Measurements from ENCODE around the gene AVPR1B. TPM values are rescaled to one million over a fixed set of nuclear protein-coding genes. Genes with fewer than 3 reads are reported as not detected.

The AVPR1B gene, protein sequence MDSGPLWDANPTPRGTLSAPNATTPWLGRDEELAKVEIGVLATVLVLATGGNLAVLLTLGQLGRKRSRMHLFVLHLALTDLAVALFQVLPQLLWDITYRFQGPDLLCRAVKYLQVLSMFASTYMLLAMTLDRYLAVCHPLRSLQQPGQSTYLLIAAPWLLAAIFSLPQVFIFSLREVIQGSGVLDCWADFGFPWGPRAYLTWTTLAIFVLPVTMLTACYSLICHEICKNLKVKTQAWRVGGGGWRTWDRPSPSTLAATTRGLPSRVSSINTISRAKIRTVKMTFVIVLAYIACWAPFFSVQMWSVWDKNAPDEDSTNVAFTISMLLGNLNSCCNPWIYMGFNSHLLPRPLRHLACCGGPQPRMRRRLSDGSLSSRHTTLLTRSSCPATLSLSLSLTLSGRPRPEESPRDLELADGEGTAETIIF
- total RNA-seq (2014; rRNA removed) = 0.22 TPM in 1 of 2 replicates, not detected in the other
- Bru-seq, nascent RNA = not detected
- not detected for BruChase-seq, experiment 1, labeled RNA remaining after a 6-hour chase
- percentile 8 among the genes with signal in this experiment for BruChase-seq, experiment 2, labeled RNA remaining after a 2-hour chase
- long read RNA-seq = 0 reads

DNA sequence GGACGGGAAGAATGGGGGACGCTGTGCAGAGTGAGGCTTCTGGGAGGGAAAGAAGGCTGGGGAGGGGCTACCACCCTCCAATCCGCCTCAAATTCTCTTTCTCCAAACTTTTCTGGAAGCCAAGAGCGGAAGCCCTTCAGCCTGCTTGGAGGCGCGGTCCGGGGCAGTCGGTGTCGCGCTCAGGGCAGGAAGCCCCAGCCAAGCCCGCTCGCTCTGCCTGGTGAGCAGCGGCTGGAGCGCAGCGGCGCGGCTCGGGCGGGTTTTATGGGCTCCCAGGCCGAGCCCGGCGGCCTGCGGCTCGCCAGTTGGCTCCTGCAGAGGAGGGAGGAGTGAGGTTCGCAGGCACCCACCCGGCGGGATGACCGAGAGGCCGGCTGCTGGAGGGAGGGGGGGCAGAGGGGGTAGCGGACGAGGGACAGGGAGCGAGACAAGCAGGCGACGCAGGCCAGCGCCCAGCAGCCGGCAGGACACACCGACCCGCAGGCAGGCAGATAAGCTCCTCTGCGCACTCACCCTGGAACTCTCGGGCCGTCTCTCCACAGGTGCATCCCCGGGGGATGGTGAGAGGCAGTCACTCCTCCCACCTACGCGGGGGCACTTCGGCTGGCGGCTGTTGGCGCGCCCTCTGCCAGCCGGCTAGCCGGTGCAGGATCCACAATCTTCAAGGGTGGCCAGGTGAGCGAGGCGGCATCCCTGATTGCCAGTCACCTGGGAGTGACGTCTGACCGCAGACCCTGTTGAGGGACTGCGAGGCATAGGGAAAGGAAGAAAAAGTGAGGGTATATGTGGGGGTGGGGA is at the start of gene AVPR1B:
Gene AVPR1B, minus strand, starts transcription at position 238 of the 798 bp plus-strand sequence. CDS start 498 bp downstream, outside the sequence.
- no peak within 1 kb of the TSS for H3K9ac ChIP-seq (ENCODE audit: low read length)

DNA sequence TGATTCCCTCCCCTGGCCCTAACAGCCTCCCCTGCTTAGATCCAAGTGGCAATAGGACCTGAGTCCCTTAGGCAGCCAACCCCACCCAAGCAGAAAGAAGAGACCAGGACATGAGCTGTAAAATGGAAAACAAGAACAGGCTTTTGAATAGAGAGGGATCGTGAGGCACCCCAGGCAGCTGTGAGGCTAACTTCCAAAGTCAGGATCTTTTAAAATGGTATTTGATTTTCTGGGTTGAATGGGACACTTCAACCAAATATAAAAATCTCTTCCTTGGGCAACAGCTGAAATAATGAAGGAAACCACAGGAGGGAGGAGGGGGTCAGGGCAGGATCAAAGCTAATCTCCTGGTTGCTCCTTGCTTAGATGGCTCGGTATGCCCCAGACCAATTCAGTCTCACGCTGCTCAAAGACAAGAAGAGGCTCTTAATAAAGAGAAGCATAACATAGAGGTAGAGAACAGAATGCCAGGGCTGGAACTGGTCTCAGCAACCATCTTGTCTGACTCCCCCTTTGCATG is 28.6 kb upstream of the AVPR1B start:
- H3K9me2 ChIP-seq (replicated peaks; ENCODE audit: low read length) = peaks cover 10% of the 10 kb centered on the region; the same call in 1 of the 2 replicates
- H3K4me1 ChIP-seq (ENCODE audit: insufficient read depth, low read length) = no peaks in the 10 kb centered on the region
- TF ChIP-seq EZH2 (IDR thresholded peaks at IDR 0.05; ENCODE audit: low read length, unreplicated experiment) (no peak), EZH2phosphoT487 (IDR thresholded peaks at IDR 0.05; ENCODE audit: borderline replicate concordance, low read length) (no peak)
- TF ChIP-seq, protein P1, sequence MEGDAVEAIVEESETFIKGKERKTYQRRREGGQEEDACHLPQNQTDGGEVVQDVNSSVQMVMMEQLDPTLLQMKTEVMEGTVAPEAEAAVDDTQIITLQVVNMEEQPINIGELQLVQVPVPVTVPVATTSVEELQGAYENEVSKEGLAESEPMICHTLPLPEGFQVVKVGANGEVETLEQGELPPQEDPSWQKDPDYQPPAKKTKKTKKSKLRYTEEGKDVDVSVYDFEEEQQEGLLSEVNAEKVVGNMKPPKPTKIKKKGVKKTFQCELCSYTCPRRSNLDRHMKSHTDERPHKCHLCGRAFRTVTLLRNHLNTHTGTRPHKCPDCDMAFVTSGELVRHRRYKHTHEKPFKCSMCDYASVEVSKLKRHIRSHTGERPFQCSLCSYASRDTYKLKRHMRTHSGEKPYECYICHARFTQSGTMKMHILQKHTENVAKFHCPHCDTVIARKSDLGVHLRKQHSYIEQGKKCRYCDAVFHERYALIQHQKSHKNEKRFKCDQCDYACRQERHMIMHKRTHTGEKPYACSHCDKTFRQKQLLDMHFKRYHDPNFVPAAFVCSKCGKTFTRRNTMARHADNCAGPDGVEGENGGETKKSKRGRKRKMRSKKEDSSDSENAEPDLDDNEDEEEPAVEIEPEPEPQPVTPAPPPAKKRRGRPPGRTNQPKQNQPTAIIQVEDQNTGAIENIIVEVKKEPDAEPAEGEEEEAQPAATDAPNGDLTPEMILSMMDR (conservative IDR thresholded peaks at IDR 0.05; ENCODE audit: low read depth, low read length) = no peak
- H3K4me3 ChIP-seq (ENCODE audit: low read length) = no peak overlapping the region
- BruUV-seq (replicated peaks) = no TSS peak
- H3K79me2 ChIP-seq (ENCODE audit: low read length) = no peaks in the 10 kb centered on the region
- no peak overlapping the region for H3K9ac ChIP-seq (ENCODE audit: low read length)
- peaks cover 34% of the 10 kb centered on the region for H3K27me3 ChIP-seq (ENCODE audit: low read length)
- ChIA-PET CTCF (no interaction called here), POLR2A (ENCODE audit: unreplicated experiment) (no interaction called here)
- no peak overlapping the region for H3K27ac ChIP-seq (ENCODE audit: low read length)
- DNase-seq (no peak), ATAC-seq (no peak)
- no peaks in the 10 kb centered on the region for H3K36me3 ChIP-seq (ENCODE audit: low read depth, low read length)
- intact Hi-C loops (cut with micrococcal nuclease) = no loop called here
- H3K9me3 ChIP-seq (ENCODE audit: low read length) = no peaks in the 10 kb centered on the region
- no peak overlapping the region for H2AFZ ChIP-seq (ENCODE audit: low read length)
- H3F3A ChIP-seq (ENCODE audit: low read length, unreplicated experiment) = no peaks in the 10 kb centered on the region
- no peak overlapping the region for H3K4me2 ChIP-seq (ENCODE audit: low read length)
- H4K20me1 ChIP-seq (ENCODE audit: low read length) = no peaks in the 10 kb centered on the region

More for the DNA sequence above, at the start of gene AVPR1B:
- ATAC-seq (peak; percentile 85), DNase-seq (peak; percentile 41)
- no peaks in the 10 kb centered on the region for H3K79me2 ChIP-seq (ENCODE audit: low read length)
- H2AFZ ChIP-seq (ENCODE audit: low read length) = peak within 1 kb of the TSS; percentile 45
- ChIA-PET CTCF (no interaction called here), POLR2A (ENCODE audit: unreplicated experiment) (no interaction called here)
- TF ChIP-seq EZH2phosphoT487 (IDR thresholded peaks at IDR 0.05; ENCODE audit: borderline replicate concordance, low read length) (no peak), EZH2 (IDR thresholded peaks at IDR 0.05; ENCODE audit: low read length, unreplicated experiment) (peak; percentile 37)
- TF ChIP-seq, protein P1 (conservative IDR thresholded peaks at IDR 0.05; ENCODE audit: low read depth, low read length) = peak; percentile 43; the same call in 1 of the 2 replicates
- no peaks in the 10 kb centered on the region for H4K20me1 ChIP-seq (ENCODE audit: low read length)
- H3K27me3 ChIP-seq (ENCODE audit: low read length) = peaks cover 22% of the 10 kb centered on the region
- H3K9me3 ChIP-seq (ENCODE audit: low read length) = peaks cover 6% of the 10 kb centered on the region; the same call in 1 of the 2 replicates
- intact Hi-C loops (cut with micrococcal nuclease) = no loop called here
- no TSS peak for BruUV-seq (replicated peaks)
- no peak within 1 kb of the TSS for H3K27ac ChIP-seq (ENCODE audit: low read length)
- peak within 1 kb of the TSS; percentile 60 for H3K4me3 ChIP-seq (ENCODE audit: low read length)
- peak within 1 kb of the TSS; percentile 84 for H3K4me2 ChIP-seq (ENCODE audit: low read length)
- no peaks in the 10 kb centered on the region for H3F3A ChIP-seq (ENCODE audit: low read length, unreplicated experiment)
- H3K4me1 ChIP-seq (ENCODE audit: insufficient read depth, low read length) = 0 out of 2 replicates have a peak, but pooled peaks cover 7% of the 10 kb centered on the region
- H3K36me3 ChIP-seq (ENCODE audit: low read depth, low read length) = peaks cover 23% of the 10 kb centered on the region
- no peaks in the 10 kb centered on the region for H3K9me2 ChIP-seq (replicated peaks; ENCODE audit: low read length)

Measured in PC-3 (cell line).